Esophagus muscularis mucosa (tissue), 4 donors: Measurements from ENCODE around the gene B3GLCT. TPM values are rescaled to one million over a fixed set of nuclear protein-coding genes. Genes with fewer than 3 reads are reported as not detected.
A peak's percentile ranks its signal among the peaks of the same experiment; 100 is the strongest.

Experiments used
- DNase-seq: peaks from one replicate; pipeline ENCODE4 v3.0.0-alpha.2; 2017; ENCODE audit errors: extremely low spot score
- H3K27ac ChIP-seq, 4 donors: fragments of 200-600 bp; sonication (generic); replicated peaks in 1 of 4; 1 replicate in 3 of 4; 2 replicates in 1 of 4; pipeline ENCODE4 v1.5.1; 2016 to 2019; ENCODE audit warnings: mild to moderate bottlenecking in 1 of 4
- H3K27me3 ChIP-seq, 4 donors: fragments of 200-600 bp; sonication (generic); one replicate each; pipeline versions ENCODE4 v1.5.1 to v1.6.0; 2016 to 2019
- H3K36me3 ChIP-seq, 4 donors: fragments of 200-600 bp; sonication (generic); one replicate each; pipeline ENCODE4 v1.5.1; 2016 to 2019
- H3K4me1 ChIP-seq, 4 donors: fragments of 200-600 bp; sonication (generic); one replicate each; pipeline ENCODE4 v1.5.1; 2016 to 2019
- H3K4me3 ChIP-seq, 4 donors: fragments of 200-600 bp; sonication (generic); 1 replicate in 2 of 4; 2 replicates in 2 of 4; pipeline ENCODE4 v1.5.1; 2016 to 2019; ENCODE audit warnings: mild to moderate bottlenecking in 4 of 4, moderate library complexity in 1 of 4
- H3K9me3 ChIP-seq, 4 donors: fragments of 200-600 bp; sonication (generic); 1 replicate in 3 of 4; 2 replicates in 1 of 4; pipeline ENCODE4 v1.5.1; 2016 to 2019
- CTCF ChIP-seq, 3 experiments: fragments of 200-600 bp in 2 of 3; fragments of 450-650 bp in 1 of 3; sonication (generic) in 2 of 3; IDR thresholded peaks; one replicate each; pipeline ENCODE4 v1.5.1; 2017 to 2019; ENCODE audit warnings: antibody characterized with exemption in 3 of 3, mild to moderate bottlenecking in 2 of 3, moderate library complexity in 1 of 3
- EP300 ChIP-seq: sonication (generic); formaldehyde crosslinking; IDR thresholded peaks from one replicate; pipeline ENCODE4 v1.6.1; 2017; ENCODE audit warnings: antibody characterized with exemption
- POLR2A ChIP-seq: fragments of 450-650 bp; IDR thresholded peaks from one replicate; pipeline ENCODE4 v1.6.1; 2017; ENCODE audit warnings: antibody characterized with exemption, moderate library complexity, mild to moderate bottlenecking, low read depth
- POLR2AphosphoS5 ChIP-seq, 2 donors: sonication (generic); formaldehyde crosslinking; IDR thresholded peaks; one replicate each; pipeline ENCODE4 v1.6.1; 2017; ENCODE audit warnings: antibody characterized with exemption in 2 of 2
- WGBS: methylation state at CpG from one replicate; pipeline ENCODE4 v1.1.5; 2018; 5-methylcytosine and 5-hydroxymethylcytosine counted together
- intact Hi-C: fragments of 100-400 bp; cut with DNase I; formaldehyde crosslinking; loops from one replicate; pipeline ENCODE4 v1.15.1; 2023
- total RNA-seq, 4 donors: library from RNA; depleted of rRNA; stranded (reverse); fragments of >200 nt; gene quantifications; one replicate each; pipeline versions ENCODE4 v1.1.0 to v1.2.1, GENCODE V29; 2016

B3GLCT gene
- total RNA-seq = 1 to 10 TPM; 5.2 to 8.8 (median 5.6) TPM

DNA sequence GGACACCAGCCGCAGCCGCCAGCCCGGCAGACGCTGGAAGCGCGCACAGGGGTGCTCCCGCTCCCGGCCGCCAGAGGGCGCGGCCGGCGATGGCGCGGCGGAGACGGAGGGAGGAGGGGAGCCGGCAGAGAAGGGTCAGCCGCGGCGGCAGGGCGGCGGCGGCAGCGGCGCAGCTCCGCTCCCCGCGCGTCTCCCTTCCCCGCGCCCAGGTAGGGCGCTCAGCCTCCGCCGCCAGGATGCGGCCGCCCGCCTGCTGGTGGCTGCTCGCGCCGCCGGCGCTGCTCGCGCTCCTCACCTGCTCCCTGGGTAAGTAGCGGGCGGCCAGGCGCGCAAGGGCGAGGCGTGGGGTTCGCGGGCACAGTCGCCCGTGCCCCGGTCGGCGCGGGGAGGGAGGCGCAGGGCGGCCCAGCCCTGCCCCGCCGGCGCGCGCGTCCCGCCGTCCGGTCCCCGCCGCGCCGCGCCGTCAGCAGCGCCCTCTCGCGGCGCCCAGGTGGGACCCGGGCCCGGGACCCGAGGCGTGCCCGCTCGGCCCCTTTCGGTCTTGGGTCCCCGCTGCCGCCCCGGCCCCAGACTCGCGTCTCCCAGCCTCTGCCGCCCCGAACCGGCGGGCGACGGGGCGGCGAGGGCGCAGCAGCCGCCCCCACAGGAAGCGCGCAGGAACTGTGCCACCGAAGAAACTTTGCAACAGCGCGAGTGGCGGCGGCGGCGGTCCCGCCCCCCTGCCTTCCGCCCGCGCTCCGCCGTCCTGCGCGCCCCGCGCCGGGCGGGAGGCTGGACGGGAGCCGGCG lies at the start of gene B3GLCT:
TSS of gene B3GLCT (plus strand) at position 127 of the 788 bp plus-strand sequence. CDS start at position 237, 110 bp downstream.
- intact Hi-C loops = loop anchor here (5.0 to 10.0 kb wide), 2 partner anchors 38 to 225 kb away; partner anchors contain the start of gene HSPH1

DNA sequence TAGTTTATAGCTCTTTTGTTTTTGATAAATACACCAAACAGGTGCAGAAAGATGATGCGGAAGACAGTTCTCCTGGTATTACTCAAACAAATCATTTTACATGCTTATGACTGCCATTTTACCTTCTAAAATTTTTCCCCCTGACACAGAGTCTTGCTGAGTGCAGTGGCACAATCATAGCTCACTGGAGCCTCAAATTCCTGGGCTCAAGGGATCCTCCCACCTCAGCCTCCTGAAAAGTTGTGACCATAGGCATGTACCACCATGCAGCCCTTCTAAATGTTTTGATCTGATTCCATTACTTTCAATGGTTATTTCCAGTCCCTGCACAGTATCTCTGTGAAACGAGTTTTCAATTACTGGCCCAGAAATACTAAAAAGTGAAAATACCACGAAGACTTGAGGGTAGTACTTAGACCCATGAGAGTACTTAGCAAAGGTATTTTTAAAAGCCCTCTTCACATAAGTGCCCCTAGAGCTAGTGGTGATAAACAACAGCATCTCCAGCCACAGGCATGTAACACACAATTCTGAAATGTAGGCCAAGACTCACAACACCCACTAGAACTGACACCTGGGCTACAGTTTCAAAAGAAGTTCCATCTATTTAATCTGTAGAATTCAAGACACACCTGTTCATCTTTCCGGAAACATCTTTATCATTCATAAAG lies 49.3 kb upstream of the B3GLCT start:
- TF ChIP-seq CTCF (IDR thresholded peaks at IDR 0.05) (no peak), POLR2A (no peak), POLR2AphosphoS5 (IDR thresholded peaks at IDR 0.05) (no peak), EP300 (no peak)
- DNase-seq = no peak
- no peaks in the 10 kb centered on the region for H3K27me3 ChIP-seq
- 87% methylated on average over 4 of the region's 4 CpGs for WGBS
- peaks cover 45 to 100% (median 88%) of the 10 kb centered on the region in 4 donors for H3K36me3 ChIP-seq
- intact Hi-C loops = no loop called here
- H3K9me3 ChIP-seq = no peaks in the 10 kb centered on the region
- no peak overlapping the region for H3K27ac ChIP-seq
- H3K4me3 ChIP-seq = no peak overlapping the region
- H3K4me1 ChIP-seq = no peaks in the 10 kb centered on the region

More for the DNA sequence above, at the start of gene B3GLCT:
- DNase-seq = no peak
- WGBS = 3% methylated on average over 7 of the region's 126 CpGs
- Histone ChIP-seq H3K9me3 (no peaks in the 10 kb centered on the region), H3K27me3 (no peaks in the 10 kb centered on the region), H3K27ac (peak within 1 kb of the TSS; percentile 95 to 98 (median 96)), H3K4me3 (peak within 1 kb of the TSS; percentile 73 to 94 (median 76)), H3K36me3 (no peaks in the 10 kb centered on the region), H3K4me1 (peaks cover 13 to 23% (median 19%) of the 10 kb centered on the region in 4 donors)
- TF ChIP-seq POLR2AphosphoS5 (IDR thresholded peaks at IDR 0.05) (peak; percentile 19 to 54), CTCF (IDR thresholded peaks at IDR 0.05) (peak; percentile 87 to 91 (median 87)), EP300 (no peak)

DNA sequence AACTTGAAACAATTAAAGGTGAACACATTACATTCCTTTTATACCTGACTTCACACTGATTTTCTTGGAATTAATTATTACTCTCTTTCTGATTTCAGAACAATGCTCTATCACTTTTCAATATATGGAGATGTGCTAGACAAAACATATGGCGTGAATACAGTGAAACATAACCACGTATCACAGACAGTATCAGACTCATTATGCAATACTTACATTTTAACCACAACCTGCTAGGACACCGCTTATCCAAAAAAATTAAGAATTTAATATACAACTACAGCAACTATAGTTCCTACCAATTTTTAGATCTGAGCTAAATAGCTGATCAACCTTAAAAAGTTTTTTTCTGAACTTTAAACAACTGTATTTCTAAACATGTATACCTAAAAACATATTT lies 47.9 kb upstream of the B3GLCT start:
- Histone ChIP-seq H3K27me3 (no peaks in the 10 kb centered on the region), H3K36me3 (peaks cover 38 to 95% (median 75%) of the 10 kb centered on the region in 4 donors), H3K27ac (no peak overlapping the region), H3K9me3 (no peaks in the 10 kb centered on the region), H3K4me3 (no peak overlapping the region), H3K4me1 (no peaks in the 10 kb centered on the region)
- TF ChIP-seq POLR2A (no peak), CTCF (IDR thresholded peaks at IDR 0.05) (no peak), EP300 (no peak), POLR2AphosphoS5 (IDR thresholded peaks at IDR 0.05) (no peak)
- intact Hi-C loops = no loop called here
- WGBS = 90% methylated on average over 3 of the region's 3 CpGs
- no peak for DNase-seq

DNA sequence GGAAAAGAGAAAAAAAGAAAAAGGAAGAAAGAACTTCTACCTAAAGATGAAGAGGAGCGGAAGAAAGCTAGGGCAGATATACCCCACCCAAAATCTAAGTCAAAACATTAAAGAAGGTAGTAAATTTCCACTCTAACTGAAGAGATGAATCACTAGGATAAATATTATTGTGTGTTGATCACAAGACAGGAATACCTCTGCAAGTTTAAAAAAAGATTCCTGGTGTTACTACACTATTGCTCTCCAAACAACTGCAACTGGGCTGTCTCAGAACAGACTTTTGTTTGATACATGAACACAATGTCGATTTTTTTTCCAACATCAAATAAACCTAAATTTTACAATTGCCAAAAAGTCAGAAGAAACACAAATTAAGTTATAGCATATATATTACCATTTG lies 44.8 kb upstream of the B3GLCT start:
- Histone ChIP-seq H3K4me3 (no peak overlapping the region), H3K27ac (no peak overlapping the region), H3K27me3 (no peaks in the 10 kb centered on the region), H3K9me3 (no peaks in the 10 kb centered on the region), H3K4me1 (peaks cover 7 to 13% (median 12%) of the 10 kb centered on the region in 4 donors), H3K36me3 (peaks cover 19 to 72% (median 51%) of the 10 kb centered on the region in 4 donors)
- intact Hi-C loops = no loop called here
- WGBS = 85% methylated on average over 2 of the region's 2 CpGs
- no peak for DNase-seq
- TF ChIP-seq EP300 (no peak), CTCF (IDR thresholded peaks at IDR 0.05) (no peak), POLR2A (no peak), POLR2AphosphoS5 (IDR thresholded peaks at IDR 0.05) (no peak)
